GM19468 (cell line): ENCODE data around the gene KRTAP10-6.
"Not testable (repeated sequence)": the region's sequence is repeated elsewhere in the genome, so short reads cannot be mapped to it uniquely, and the experiment has no call there.

Source experiments
- ATAC-seq: cut with Tn5 transposase; IDR thresholded peaks from one replicate; pipeline ENCODE4 v1.9.1; 2021; ENCODE audit warnings: mild to moderate bottlenecking, moderate library complexity, moderate number of reproducible peaks; ENCODE audit not compliant: unreplicated experiment; ENCODE audit errors: extremely low read depth

Gene KRTAP10-6, protein sequence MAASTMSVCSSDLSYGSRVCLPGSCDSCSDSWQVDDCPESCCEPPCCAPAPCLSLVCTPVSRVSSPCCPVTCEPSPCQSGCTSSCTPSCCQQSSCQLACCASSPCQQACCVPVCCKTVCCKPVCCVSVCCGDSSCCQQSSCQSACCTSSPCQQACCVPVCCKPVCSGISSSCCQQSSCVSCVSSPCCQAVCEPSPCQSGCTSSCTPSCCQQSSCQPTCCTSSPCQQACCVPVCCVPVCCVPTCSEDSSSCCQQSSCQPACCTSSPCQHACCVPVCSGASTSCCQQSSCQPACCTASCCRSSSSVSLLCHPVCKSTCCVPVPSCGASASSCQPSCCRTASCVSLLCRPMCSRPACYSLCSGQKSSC

DNA sequence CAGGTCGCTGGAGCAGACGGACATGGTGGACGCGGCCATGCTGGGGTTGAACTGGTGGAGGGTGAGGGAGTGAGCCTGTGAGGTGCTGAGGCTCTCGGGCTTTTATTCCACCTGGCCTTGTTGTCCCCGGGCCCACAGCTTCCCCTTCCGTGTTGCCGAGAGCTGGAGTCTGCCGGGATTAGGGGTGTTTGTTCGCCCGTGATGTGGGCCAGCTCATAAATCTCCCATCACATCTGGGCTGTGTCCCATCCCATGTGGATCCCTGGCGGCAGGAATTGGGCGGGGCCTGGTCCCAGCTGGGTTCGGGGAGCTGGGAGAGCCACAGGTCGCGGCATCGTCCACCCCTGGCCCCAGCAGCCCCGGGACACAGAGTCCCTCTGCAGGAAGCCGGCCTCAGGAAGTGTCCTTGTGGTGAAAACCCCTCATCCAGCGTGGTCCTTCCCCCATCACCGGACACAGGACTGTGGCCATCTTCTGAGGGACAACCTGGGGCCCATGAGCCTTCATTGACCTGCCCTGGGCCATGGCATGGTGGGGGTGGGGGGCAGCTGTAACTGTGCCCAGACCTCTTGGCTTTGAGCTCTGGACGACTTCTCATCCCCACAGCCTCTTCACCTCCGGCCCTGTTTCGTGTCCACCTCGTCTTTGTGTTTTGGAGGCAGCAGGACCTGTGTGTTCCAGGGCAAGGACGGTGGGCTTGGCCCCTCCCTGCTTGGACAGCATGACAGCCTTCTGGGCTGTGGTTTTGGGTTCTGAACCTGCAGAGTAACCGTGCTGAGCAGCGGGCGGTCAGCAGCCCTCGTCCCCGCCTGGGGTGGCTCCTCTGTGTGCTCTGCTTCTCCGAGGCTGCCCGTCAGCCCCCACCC is at the start of gene KRTAP10-6:
Gene KRTAP10-6, minus strand, starts transcription at position 60 of the 866 bp plus-strand sequence. Its CDS starts 21 bp downstream, at position 39.
- no peak for ATAC-seq

DNA sequence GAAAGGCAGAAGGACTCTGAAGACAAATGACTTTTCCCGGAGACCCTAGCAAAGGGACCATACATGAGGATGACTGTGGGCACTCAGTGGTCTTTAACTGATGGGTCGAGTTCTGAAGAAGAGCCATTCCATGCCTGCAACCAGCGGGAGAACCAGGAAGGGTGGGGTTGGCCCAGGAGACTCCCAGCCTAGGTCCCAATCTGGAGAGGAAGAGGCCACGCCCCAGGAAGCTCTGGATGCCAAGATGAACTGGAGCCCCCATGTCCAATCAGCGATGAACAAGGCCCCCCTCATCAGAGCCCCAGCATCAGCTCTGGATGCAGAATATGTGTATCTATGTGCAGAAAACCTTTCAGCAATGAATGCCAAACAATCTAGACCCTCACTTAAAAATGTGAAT is 48.5 kb upstream of the KRTAP10-6 start:
- no peak for ATAC-seq

DNA sequence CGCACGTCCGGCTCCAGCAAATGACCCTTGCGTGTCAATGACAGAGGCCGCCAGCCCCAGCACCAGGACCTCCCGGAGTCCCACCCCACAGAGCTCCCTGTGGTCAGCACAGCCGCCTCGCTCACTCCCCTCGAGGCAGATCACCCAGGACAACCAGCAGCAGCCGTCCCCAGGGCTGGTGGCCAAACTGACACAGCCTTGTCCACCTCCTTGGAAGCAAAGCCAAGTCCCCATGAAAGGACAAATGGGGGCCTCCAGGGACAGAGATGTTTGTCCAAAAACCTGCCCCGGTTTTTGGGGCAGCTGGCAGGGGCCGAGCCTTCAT is 47.0 kb upstream of the KRTAP10-6 start:
- no peak for ATAC-seq

- ATAC-seq, result not testable (repeated sequence)
Observed at GRCh38 chr21:44638506-44639330, 46.4 kb upstream of the KRTAP10-6 start.

DNA sequence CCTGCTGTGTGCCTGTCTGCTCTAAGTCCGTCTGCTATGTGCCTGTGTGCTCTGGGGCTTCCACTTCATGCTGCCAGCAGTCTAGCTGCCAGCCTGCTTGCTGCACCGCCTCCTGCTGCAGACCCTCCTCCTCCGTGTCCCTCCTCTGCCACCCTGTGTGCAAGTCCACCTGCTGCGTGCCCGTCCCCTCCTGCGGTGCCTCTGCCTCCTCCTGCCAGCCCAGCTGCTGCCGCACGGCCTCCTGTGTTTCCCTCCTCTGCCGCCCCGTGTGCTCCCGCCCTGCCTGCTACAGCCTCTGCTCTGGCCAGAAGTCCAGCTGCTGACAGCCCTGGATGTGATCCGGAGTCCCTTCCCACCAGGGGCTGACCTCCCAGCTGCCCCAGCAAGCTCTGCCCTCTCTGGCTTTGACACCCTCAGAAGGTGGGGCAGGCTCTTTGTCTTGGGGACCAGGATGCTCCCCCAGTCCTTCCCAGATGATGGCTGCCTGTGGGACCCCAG is 45.6 kb upstream of the KRTAP10-6 start:
- ATAC-seq, result not testable (repeated sequence)

- no peak for ATAC-seq
Observed at GRCh38 chr21:44637018-44637850, 44.9 kb upstream of the KRTAP10-6 start, which contains the start of gene KRTAP10-10. Gene KRTAP10-10 (plus strand): TSS chr21:44637356. CDS start chr21:44637418, 62 bp downstream.

DNA sequence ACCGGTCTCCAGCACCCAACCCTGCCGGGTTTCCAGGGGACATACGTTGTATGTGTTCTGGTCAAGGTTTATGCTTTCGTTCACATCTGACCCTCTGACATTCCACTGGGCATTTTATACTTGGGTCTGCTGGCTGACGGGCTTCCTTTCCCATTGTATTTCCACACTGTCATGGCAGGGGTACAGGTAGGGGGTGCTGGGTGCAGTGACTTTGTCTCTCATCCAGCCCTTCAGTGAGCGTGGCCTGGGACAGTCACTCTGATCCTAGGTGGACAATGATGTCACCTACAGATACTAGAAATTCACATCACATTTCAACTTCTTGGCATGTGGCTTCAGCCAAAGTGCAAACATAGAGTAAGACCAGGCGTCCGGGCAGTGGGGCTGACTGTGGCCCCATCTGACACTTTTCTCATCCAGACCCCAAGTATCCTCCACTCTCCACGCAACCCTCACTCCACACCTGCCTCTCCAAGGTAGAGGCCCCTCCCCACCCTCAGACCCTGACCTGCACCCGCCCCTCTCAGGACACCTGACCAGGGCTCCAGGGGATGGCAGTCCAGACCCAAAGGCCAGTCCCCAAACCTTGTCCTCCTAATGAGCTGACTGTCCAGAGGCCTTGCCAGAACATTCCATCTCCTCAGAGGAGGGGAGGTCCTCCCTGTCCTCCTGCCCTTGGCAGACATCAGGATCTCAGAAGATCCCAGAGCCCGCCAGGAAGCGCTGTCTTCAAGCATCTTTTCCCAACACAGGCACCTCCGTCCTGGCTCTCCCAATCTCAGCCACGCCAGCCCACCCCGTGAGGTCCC is 44.1 kb upstream of the KRTAP10-6 start:
- ATAC-seq, result no peak

DNA sequence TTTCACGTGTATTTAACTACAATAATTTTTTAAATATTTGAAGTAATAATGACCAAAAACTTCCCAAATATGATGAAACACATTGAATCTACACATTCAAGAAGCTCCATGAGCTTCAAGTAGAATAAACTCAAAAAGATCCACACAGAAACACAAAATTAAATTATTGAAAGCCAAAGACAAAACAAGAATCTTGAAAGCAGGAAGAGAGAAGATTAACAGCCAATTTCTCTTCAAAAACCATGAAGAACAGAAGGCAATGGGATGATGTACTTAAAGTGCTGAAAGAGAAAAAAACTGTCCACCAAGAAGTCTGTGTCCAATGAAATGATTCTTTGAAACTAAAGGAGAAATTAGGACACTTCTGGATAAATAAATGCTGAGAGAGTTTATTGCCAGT is 39.8 kb upstream of the KRTAP10-6 start:
- no peak for ATAC-seq

- ATAC-seq, result no peak
Observed at GRCh38 chr21:44630440-44630839, 38.1 kb upstream of the KRTAP10-6 start.

DNA sequence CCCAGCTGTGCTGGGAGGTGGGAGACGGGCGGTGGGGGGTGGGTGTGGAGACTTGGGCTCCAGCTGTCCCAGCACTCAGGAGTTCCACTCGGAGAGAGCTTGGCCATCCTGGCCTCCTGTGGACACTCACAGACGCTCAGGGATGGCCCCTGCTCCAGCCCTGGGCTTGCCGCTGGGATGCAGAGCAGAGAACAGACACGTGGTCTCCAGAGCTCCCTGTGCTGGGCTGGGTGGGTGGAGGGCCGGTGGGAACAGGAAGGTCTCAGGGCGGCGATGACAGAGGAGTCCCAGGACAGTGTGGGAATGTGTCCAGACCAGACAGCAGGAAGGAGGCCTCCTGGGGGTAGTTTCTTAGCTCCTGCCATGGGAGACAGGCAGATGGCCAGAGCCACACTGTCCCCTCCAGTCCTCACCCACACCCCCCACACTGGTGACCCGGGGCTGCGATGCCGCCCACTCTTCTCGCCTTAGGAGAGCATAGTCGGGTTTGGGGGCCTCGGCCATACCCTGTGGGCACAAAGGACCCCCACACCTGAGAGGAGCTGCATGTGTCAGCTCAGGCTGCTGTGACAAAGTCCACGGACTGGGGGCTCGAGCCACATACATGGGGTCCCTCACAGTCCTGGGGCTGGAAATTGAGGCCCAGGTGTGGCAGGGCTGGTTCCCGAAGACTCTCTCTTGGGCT is 36.5 kb upstream of the KRTAP10-6 start:
- ATAC-seq, result no peak

GRCh38 chr21:44627831-44628233 is 35.5 kb upstream of the KRTAP10-6 start:
- ATAC-seq, result not testable (repeated sequence)

- not testable (repeated sequence) for ATAC-seq
Observed at GRCh38 chr21:44627181-44627822, 35.0 kb upstream of the KRTAP10-6 start.

DNA sequence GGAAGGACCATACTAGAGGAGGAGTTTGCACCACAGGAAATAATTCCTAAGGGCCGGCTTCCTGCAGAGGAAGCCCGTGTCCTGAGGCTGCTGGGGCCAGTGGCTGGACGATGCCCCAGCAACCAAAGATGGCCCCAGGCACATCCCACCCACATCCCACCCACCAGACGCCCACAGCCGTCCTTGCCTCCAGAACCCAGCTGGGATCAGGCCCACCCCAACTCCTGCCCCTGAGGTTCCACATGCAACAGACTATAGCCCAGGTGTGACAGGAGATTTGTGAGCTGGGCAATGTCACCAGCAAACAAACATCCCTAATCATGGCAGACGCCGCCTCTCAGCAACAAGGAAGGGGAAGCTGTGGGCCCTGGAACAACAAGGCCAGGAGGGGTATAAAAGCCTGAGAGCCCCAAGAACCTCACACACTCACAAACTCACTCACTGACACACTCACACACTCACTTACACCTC is 34.4 kb upstream of the KRTAP10-6 start, which contains the start of gene KRTAP10-9:
Gene KRTAP10-9, plus strand, starts transcription at position 421 of the 471 bp plus-strand sequence. CDS start 79 bp downstream, outside the sequence.
- no peak for ATAC-seq

- no peak for ATAC-seq
Observed at GRCh38 chr21:44626262-44626661, 34.0 kb upstream of the KRTAP10-6 start.

GRCh38 chr21:44625756-44626155 is 33.5 kb upstream of the KRTAP10-6 start:
- no peak for ATAC-seq

GRCh38 chr21:44623575-44623974 is 31.3 kb upstream of the KRTAP10-6 start:
- ATAC-seq, result no peak

- no peak for ATAC-seq
Observed at GRCh38 chr21:44619886-44620285, 27.6 kb upstream of the KRTAP10-6 start.
